NCI-H146 (cell line): ENCODE results near the gene MLXIPL.
"Not testable (repeated sequence)": the region's sequence is repeated elsewhere in the genome, so short reads cannot be mapped to it uniquely, and the experiment has no call there.

Experiments
- DNase-seq: peaks from one replicate; lab custom pipeline; 2025; lab: John Stamatoyannopoulos, UW

MLXIPL gene

DNA sequence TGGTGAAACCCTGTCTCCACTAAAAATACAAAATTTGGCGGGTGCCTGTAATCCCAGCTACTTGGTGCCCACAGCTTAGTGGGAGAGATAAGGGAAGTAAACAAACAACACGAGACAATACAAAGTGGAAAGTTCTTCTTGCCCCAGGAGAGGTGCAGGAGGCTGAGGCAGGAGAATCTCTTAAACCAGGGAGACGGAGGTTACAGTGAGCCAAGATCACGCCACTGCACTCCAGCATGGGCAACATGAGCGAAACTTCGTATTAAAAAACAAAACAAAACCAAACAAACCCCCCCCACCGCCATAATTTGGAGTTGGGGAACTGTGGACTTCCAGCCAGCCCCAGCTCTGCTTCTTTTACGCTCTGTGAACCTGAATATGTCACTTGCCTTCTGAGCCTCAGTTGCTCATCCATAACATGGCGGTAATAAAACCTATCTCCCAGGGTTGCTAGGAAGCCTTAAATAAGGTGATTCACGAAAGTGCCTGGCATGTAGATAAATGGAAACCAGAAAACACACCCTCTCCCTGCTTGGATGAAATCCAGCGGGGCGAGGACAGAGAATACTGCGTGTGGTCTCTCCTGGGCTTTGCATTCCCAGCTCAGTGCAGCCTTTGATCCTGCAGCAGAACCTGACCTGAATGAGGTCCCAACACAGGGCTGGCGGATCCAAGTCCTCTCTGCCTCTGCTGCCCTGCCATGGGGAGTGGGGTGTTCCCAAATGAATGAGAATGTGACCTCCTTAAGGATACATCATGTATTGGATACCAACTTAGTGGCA is 10.2 kb downstream of the MLXIPL start:
- no peak for DNase-seq

- DNase-seq, result peak; percentile 61
Observed at GRCh38 chr7:73612598-73613269, 11.6 kb downstream of the MLXIPL start.

GRCh38 chr7:73611017-73611555 is 13.2 kb downstream of the MLXIPL start:
- no peak for DNase-seq

DNA sequence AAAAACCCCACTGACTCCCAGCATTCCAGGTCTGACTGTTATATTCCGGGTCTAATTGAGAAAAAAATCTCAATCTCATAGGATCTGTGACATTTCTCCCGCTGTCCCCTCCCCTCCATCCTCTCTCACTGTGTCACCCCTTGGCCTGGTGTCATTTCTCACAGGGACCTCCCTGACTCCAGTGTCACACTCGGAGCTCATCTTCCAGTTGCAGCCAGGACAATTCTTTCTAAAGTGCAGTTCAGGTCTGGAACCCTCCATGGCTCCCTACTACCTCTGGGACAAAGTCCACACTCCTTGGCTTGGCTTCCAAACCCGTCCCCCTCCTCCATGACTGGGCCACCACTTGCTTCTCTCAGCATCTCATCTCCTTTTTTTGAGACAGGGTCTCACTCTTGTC is 14.2 kb downstream of the MLXIPL start:
- DNase-seq, result no peak

GRCh38 chr7:73607692-73607983 is 16.7 kb downstream of the MLXIPL start:
- not testable (repeated sequence) for DNase-seq

- no peak for DNase-seq
Observed at GRCh38 chr7:73606801-73607691, 17.3 kb downstream of the MLXIPL start.

DNA sequence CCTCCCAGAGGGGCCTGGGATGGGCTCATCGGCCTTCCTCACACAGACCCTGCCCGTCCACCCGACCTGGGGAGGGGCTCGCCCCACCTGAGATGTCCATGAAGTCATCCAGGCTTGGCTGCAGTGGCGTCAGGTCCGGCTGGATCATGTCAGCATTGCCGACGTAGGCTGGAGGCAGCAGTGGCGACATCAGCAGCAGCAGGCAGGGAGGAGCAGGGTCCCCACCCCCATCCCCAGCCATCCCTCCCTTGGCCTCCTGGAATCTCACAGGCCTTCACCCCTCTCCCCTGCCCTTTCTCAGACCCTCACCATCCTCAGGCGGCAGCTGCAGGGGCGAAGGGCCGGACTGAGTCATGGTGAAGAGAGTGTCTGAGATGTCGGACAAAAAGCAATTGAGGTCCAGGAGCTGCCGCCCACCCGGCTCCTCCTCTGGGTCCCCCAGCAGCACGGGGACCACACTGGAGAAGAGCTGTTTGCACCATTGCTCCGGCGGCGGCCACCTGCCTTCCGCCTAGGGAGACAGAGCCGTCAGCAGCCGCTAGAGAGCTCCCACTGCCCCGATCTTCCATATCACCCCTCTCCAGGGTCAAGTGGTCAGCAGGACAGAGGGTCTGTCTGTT is 18.6 kb downstream of the MLXIPL start:
- no peak for DNase-seq

DNA sequence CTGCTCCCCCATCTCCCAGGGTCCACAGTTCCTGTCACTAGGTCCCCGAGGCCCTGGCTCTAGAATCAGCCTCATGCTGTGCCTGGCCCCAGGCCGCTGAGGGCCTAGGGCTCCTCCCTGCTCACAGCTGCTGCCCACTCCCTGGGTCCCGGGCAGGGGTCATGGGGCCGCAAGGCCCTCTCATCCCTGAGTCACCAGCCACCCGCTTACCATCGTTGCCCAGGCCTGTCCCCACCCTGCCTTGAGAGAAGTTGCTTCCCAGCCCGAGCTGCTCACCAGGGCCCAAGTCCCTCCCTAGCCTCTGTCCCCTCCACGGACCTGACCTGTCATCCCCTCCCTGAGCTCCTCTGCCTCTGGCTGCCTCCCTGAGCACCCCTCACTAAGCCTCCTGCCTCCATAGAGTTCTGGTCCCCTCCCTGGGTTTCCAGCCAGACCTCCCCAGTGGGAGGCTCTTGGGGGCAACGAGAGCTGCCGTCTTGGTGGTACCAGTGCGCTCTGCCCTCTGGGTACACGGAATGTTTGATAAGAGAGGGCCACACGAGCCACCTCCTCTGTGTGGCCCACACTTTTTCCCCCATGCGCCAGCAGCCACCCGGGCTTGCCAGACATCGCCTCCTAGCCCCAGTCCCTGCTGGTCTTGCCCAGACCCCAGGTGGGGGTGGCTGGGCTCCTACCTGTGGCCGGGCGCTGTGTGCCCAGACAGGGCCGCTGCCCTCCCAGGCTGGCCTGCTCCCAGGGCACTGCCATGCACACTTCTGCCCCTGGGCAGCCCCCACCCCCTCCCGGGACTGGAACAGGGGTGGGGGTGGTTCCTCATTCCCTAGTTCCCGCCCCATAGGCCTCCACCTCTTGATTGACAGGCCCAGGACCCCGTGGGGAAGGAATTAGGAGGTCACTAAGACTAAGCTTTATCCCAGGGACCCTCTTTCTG is 21.3 kb downstream of the MLXIPL start:
- no peak for DNase-seq

GRCh38 chr7:73599916-73600315 is 24.4 kb downstream of the MLXIPL start:
- no peak for DNase-seq

- DNase-seq, result no peak
Observed at GRCh38 chr7:73599151-73599882, 25.0 kb downstream of the MLXIPL start.

- DNase-seq, result no peak
Observed at GRCh38 chr7:73597978-73598782, 26.1 kb downstream of the MLXIPL start.

GRCh38 chr7:73596191-73597065 is 27.9 kb downstream of the MLXIPL start:
- no peak for DNase-seq

- DNase-seq, result no peak
Observed at GRCh38 chr7:73595358-73595757, 29.0 kb downstream of the MLXIPL start.

GRCh38 chr7:73593207-73594045 is 30.9 kb downstream of the MLXIPL start:
- DNase-seq, result no peak

DNA sequence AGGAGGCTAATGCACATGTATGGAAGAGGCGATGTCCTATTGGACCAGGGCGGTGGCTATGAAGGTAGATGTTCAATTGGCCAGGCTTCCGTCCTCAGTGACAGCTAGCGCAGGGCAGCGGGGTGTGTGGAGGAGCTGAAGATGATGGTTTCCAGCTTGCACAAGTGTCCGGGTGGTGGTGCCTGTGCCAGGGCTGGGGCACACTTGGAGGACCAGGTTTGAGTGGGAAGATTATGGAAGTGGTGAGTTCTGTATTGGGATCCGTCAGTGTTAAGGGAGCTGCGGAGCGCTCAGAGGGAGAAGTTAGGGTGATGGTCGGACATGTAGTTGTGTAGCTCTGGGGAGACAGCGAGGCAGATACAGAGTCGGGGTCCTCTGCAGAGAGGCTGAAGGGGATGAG is 37.4 kb downstream of the MLXIPL start:
- DNase-seq, result no peak

GRCh38 chr7:73585196-73585595 is 39.1 kb downstream of the MLXIPL start:
- DNase-seq, result no peak

DNA sequence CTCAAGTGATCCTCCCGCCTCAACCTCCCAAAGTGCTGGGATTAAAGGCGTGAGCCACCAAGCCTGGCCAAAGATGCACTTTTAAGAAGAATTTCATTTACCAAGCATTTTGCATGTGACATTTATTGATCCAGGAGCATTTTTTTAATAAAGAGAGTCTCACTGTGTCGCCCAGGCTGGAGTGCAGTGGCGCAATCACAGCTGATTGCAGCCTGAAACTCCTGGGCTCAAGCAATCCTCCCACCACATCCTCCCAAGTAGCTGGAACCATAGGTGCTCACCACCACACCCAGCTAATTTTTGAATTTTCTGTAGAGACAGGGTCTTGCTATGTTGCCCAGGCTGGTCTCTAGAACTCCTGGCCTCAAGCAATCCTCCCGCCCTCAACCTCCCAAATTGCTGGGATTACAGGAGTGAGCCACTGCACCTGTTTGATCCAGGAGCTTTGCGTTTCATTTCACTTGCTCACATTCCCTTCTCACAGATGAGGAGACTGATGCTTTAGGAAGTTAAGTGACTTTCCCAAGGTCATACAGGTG is 41.6 kb downstream of the MLXIPL start:
- no peak for DNase-seq
